Activated CD4-positive, CD25-positive, alpha-beta regulatory T cell (primary cell): ENCODE measurements around the gene PLCH1.

ENCODE experiments used
- DNase-seq, 4 experiments: peaks; one replicate each; lab custom pipeline; 2025; lab: John Stamatoyannopoulos, UW

PLCH1 gene

DNA sequence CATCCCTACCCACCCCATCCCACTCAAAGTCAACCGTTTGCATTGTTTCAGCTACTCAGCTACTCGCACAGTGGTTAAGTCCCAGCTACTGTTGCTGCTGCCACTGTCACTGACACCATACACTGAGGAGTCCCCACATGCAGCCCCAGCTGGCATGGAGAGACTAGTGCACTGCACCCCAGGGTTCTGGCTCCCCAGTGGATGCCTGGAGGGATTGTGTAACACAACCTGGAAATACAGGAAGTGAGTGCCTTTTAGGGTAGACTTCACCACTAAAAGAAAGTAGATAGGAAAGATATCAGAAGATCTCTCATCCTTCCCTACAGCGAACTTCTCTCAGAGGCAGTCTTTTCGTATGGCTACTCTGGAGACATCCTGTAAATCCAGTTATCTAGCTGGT, 282.2 kb downstream of the PLCH1 start:
- DNase-seq: no peak

DNA sequence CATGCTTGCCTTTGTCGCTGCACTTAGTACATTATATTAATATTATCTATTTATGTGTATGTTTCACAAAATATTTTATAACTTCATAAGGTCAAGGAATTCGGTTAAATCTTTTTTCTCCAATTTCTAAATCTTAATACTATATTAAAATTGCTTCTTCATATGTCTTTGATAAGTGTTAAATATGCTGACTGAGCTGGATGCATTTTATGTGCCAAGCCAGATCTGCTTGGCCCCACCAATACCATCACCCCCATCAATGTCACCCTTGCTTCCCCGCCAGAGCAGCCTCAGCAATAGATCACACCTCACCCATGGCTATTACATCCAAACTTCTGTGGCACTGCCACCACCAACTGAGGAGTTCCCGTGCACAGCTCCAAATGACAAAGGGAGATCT, 287.3 kb downstream of the PLCH1 start:
- DNase-seq: no peak

DNA sequence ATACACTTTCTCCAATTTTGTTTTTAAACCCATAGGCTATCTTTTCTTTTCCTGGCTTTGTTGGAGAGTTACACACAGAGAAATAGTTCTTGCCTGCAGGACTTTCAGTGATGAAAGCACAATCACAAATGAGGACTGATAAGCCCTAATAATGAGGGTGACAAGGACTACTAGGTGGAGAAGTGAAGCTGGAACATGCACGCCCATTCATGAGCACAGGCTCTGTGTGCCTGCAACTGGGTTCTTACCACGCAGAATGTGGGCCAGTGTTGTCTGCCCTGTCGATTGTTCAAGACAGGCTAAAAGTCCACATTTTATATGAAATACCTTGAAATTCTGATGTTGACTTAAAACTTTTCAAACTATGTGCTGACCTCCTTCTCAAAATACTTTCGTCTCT, 289.1 kb downstream of the PLCH1 start:
- DNase-seq: no peak

DNA sequence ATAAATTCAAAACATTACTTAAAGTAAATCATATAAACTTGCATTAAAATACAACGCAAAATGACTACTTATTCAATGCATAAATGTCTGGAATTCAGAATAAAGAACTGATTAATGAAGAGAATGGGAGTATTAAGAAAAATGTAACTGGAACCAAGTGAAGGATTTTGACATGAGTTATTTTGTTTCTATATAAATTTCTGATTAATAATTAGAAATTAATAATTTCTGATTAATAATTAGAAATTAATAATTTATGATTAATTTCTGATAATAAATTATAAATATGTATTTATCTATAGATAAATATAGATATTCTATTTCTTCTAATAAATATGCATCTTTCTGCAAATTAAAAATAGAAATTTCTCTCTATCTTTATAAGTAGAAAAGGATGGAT, 291.4 kb downstream of the PLCH1 start:
- no peak for DNase-seq

DNA sequence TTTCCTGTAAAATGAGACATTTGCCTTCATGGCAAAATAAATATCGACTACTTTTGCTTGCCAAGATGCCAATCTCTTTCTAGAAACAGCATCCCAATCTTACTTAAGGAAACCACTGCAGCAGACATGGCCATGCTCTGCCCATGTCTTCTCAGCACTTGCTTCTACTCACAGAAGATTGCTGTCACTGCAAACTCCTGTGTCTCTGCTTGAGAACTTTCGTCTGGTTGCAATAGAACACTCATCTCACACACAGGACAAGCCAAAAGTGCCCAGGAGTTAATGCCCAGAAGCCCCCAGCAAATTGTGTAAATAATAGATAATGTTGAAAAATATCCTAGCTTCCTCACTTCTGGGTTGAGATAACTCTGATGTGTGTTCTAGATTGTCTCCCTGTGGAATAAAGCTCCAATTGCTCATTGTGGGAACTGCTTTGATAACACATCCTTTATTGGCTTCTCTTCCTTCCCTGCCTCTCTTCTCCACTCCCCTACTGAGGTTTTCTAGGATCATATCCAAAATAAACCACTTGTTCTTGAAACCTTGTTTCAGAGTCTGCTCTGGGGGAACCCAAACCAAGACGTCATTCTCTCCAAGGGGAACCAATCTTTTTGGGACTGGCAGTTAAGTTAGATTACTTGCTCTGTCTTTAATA, 295.1 kb downstream of the PLCH1 start:
- DNase-seq: no peak

DNA sequence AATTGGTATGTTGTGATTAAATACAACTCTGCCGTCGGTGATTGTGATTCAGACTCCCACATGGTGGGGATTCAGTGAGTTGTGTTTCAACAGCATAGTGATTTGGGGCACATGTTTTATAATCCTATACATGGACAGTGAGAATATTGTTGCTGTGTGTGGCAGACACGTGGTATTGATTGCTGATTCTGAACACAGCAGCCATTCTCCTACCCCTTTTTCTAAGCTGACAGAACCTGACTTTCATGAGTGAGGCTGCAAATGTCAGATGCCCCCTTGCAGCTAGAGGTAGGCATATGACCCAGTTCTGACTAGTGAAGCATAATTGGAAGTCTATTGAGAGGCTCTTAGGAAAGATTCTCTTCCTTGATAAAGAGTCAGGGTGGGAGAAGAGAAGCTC, 296.3 kb downstream of the PLCH1 start:
- DNase-seq: no peak

DNA sequence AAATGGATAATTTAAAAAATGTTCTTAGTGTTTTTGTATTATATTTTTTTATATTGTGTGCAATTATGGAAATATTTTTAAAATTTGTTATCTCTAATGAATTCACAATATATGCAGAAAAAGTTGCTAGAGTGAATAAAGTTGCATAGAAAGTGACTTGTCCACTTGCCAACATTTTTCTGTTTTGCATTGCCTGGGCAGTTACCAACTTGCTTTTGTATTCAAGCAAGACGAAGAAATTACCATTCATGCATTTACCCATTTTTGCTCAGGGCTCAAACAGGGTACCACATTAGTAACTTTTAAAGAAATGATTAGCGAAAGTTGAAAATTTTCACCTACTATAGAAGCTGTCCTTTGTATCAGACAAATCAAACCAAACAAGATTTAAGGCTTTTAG, 298.5 kb downstream of the PLCH1 start:
- no peak for DNase-seq

DNA sequence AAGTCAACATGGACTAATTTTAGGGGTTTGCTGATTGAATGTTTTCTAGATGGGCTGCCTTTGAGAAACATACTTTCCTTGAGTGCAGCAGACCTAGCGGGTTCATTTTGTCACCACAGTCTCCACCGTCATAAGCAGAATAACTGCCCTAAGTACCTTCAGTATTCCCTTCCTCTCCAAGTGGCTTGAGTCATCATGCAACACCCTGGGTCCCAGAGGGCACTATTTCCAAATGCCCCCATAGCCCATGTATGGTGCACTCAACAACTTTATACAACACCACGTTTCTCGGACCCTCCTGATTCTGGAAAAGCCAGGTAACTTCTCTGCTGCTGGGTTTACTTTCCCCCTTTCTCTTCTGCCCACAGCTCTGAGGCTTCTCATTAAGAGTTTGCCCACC, 300.1 kb downstream of the PLCH1 start:
- DNase-seq: no peak

DNA sequence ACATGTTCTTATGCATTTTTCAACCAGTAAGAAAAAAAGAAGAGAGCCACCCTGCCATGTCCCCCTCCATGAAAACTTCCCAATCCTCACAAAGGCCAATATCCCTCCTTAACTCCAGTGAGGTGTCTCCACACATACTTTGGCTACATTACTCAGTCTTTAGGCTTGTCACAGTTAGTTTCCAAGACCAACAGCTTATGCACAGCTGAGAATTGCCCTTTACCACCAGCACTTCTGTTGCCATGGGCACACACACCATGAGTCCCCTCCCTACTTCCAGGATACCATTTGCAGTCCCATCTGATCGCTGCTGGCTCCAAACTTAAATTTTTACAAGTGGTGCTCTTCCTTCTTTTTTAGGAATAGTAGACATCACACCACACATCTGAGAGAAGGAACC, 301.1 kb downstream of the PLCH1 start:
- DNase-seq: no peak

DNA sequence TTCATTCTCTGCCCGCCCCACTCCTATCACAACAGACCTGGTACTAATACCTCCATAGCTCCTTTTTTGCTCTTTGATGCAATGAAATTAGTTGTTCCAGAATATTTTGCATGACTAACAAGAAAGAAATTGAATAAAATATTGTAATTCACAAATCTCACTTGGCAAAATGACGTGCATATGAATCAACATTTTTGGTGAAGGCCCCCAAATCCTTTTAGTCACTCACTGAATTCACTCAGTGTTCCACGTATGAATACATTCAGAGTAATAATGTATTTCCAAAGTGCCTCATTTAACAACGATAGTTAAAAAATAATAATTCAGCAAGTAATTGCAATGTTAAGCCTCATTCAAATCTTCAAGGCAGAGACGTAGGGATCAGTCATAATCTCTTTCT, 302.8 kb downstream of the PLCH1 start:
- DNase-seq: no peak

DNA sequence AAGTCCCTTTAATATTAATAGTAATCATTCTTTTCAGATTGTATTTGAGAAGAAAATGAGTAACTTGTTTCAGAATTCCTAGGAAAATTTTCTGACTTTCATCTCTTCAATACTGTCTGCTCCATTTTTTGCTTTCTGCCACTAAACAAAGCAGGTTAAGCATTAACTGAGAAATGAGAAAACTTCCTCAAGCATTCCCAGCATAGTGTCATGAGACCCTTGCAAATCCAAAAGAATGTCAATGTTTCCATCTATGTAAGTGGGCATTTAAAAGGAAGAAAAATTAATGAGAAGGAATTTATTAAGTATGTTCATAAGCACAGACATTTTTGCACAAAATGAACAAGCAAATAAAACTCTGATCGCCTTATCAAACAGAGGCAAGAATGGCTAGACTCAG, 303.4 kb downstream of the PLCH1 start:
- DNase-seq: no peak

DNA sequence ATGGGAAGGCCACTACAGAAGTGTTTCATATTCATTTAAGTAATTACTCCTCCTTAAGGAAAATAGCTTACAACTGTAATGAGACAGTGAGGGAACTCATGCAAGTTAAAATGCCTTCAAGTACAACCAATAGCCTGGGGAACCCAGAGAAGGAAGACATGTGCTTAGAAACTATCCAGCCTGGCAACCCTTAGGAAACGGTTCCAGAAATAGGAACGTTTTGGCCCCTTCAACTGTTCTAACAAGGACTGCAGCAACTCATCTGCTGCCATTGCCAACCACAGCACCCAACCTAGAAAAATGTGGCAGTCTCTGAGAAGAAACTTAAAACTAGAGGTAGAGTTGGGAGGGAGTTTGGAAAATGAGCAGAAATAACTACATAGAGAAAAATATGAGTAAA, 303.8 kb downstream of the PLCH1 start:
- no peak for DNase-seq

DNA sequence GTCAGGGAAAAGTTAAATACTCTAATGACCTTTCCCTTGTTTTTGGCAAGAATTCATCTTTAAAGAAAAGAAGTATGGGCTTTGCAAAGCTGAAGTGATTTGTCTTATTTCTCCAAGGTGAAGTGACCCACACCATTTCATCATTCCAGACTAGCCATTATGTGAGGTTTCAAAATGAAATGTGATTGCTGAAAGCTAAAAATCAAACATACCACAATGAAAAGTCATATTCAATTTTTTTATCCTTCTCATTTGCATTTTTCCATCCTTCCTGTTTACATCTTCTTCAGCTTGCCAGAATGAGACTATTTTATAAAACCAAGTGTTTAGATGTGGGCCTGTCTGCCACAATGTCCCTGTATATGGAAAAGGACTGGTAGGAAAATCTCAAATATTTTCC, 309.1 kb downstream of the PLCH1 start:
- no peak for DNase-seq

DNA sequence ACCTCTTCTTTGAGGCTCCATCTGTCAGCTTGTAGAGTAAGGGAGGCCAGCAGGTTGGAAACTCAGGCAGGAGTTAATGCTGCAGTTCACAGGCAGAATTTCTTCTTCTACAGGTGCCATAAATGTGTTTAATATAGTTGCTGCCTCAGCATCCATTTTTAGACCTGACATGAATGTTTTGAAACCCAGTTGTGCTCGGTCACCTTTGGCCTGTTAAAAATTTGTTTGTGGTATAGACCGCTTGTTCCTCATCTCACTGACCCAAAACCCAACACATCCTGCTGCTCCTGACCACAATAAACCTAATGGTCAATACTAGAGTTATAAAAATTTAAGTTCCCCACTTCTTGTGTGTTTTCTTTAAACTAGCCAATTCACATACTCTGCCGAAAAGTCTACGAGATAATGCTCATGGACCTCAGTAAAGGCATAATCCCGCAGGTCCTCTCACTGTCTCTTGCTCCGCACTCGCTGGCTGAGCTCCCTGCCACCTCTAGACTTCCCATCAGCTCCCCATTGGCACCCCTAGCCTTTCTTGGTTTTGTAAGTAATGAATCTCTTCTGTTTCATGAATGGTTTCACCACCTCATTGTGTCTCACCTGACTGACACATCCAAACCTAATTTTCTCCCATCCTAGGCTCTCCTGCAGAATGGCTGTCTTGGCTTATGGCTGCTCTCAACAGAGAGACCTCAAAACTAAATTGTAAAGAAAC, 312.9 kb downstream of the PLCH1 start:
- DNase-seq: no peak

DNA sequence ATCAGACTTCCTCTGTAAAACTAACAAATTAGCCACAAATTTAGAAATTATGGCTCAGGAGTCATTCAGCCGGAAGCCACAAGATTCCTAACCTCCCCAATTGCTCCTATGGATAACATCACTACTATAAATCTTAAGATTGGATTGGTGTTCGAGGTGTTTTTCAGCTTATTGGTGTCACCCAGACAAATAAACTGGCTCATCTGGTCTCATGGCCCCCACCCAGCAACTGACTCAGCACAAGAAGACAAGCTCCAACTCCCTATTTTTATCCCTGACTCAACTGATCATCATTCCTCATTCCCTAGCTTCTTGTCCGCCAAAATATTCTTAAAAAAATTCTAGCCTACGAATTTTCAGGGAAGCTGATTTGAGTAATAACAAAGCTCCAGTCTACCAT, 316.3 kb downstream of the PLCH1 start:
- DNase-seq: no peak

DNA sequence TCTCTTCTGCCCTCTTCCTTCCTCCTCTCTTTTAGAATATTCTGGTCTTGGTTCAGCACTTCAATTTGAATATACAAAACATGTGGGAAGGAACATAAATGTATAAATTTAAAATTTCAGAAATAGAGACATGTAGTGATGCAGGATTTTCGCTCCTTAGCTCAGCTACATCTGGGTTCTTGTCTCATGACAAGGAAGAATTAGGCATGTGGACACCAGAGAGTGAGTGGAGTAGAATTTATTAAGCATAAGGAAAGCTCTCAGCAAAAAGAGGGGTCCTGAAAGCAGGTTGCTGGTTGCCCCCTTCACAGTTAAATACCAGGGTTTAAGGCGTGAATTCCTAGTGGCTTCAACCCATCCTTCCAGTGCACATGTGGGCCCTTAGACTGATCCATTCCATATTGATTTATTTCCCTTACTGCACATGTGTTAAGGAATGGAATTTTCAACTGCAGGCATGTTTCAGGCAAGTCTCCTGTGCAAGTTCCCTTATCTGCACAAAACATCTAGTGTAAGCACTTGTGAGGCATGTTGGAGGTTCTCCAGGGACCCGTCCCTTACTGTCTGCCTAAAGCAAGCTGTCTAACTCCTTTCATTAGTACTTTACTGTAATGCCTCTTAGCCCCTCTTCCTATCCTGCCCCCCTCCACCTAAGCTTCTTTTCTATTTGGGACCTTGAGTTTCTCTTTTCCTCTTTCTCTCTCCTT, 318.2 kb downstream of the PLCH1 start:
- DNase-seq: no peak

DNA sequence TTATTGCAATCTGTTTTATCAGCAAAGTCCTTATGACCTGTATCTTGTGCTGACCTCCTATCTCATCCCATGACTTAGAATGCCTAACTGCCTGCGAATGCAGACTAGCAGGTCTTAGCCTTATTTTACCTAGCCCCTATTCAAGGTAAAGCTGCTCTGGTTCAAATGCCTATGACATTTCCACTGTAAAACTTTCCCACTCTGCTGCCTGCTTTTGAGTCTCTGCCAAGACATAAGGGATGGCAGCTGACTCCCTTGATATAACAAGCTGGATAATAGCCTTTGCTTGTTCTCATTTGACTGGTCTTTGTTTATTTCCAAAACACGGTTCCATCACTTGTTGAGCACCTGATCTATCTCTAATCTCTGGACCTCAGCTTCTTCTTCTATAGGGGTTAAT, 319.5 kb downstream of the PLCH1 start:
- no peak for DNase-seq

DNA sequence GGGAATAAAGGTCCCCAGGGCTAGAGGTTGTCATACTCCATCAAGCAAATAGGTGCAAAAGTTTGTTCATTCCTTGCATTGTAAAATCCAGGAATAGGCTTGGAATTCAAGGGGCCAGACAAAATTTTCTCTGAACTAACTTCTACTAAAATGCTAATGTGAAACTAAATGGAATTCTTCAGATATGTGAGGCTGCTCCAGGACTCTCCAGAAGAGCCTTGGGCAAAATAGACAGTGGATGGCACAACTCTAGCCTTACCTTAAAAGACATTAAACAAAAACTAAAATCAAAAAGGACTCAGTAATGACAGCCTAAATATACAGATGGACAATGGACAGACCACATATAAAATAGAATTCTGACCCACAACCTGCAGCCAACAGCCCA, 320.6 kb downstream of the PLCH1 start:
- DNase-seq: no peak

DNA sequence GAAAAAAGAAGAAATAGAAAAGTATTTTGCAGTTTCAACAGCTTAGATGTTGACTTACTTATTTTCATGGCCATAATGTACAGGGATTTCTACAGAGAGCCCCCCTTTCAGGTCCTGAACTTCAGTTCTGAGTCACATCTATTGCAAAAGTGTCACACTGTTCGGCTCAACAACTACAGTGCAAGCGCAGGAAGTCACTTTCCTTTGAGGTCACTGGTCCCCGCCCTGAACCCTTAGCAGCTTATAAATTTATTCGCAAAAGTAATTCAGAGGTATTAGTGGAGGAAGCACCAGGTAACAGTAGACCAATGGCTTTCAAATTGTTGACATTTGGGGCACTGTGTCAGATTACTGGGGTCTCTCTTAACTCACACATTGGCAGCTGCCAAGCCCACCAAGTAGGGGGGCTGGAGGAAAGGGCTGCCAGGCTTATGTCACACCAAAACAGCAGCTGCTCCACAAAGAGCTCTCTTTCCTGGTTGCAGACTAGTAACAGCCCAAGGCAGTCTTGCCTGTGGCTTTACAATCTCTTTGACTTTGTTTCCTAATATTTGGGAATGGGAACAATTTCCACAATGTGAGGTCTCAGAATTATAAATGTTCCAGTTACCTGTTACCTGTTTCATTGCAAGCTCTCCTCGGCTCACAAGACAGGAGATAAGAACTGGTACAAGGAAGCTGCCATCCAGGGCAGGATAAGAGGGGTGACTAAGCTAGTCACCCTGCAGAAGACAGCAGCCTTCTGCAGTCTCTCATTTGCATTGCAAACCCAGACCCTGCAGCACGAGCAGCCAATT, 321.1 kb downstream of the PLCH1 start:
- DNase-seq: no peak

DNA sequence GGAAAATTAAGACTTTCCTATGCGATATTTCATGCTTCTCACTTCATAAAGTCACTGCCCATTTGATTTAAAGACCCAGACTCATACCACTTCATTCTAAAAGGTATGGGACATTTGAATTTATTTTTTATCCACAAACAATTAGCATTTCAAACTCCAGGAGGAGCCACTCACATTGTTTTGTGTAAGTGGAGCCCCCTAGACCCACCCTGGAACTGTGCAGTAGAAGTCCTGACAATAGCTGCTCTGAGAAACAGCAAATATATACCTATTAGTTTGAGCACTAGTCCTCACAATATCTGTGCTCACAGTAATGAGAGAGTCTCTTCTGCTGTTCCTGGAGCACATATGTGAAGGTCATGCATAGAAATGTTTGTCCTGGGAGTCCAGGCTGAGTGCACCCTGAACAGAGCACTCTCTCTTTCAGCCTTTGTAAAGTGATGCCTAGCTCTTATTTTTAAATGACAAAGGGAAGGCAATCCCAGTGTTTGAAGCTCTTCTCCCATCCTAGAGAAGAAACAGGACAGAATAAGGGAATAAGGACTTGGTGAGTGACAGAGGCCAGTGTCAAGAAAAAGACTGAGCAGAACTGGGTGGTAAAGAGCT, 323.9 kb downstream of the PLCH1 start:
- no peak for DNase-seq

DNA sequence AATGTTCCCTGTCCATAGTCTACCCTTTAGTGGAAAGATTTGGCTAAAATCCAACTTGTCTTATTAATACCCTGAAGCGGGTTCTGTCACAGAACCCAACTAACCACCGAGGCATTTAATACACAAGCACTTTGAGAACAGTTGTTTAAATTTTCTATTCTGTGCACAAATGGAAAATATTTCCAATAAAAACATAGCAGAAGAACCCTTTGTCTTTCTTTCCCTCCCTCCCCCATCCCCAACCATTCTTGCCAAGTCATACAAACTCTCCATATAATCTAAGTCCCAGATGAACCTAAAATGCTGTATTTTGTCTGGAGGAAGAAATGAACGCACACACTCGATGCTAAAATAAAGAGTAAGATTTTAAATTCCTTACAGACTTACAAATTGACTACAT, 324.5 kb downstream of the PLCH1 start:
- no peak for DNase-seq

DNA sequence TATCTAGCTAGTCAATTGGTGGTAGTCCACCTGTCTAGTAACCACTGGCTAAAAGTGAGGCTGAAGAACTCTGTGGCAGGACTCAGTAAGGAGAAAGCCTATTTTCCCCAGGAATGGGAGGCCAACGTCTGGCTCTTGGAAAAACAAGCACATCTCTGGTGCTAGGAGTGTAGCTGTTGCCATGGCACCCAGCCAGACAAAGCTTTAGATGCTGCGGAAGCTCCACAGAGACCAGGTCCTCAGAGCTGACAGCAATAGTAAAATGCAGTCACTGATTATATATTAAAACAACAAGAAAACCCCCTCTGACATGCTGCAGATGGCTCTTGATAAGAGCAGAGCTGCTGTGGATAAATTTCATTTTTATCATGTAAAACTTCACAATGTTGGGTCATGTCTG, 326.5 kb downstream of the PLCH1 start:
- DNase-seq: no peak
